ENCODE results near the gene TSTD2. TPM values are rescaled to one million over a fixed set of nuclear protein-coding genes. Genes with fewer than 3 reads are reported as not detected.
"Not testable (repeated sequence)": the region's sequence is repeated elsewhere in the genome, so short reads cannot be mapped to it uniquely, and the experiment has no call there.

The TSTD2 gene
- total RNA-seq, 3 donors from 2014 or later (not counting 1 experiment from before 2014, with no cell fraction given) = 16.2 to 25.7 (median 24.7) TPM

- WGBS (ENCODE audit: insufficient coverage) = 95% methylated on average over 5 of the region's 5 CpGs
- H3K27me3 Mint-ChIP-seq (ENCODE audit: low read depth in 2 of 2) = no peaks in the 10 kb centered on the region
- no peaks in the 10 kb centered on the region for H3K9me3 ChIP-seq (ENCODE audit: control insufficient read depth, insufficient read depth, low read length)
- peaks cover 17% of the 10 kb centered on the region for H3K36me3 ChIP-seq (ENCODE audit: control insufficient read depth, insufficient read depth, low read length)
- intact Hi-C loops (cut with micrococcal nuclease) = no loop called here
- H3K4me3 Mint-ChIP-seq = no peak overlapping the region
- ATAC-seq (no peak), DNase-seq (no peak)
- no peak overlapping the region for H3K27ac ChIP-seq (ENCODE audit: low read length)
- H3K4me1 Mint-ChIP-seq = peaks cover 8 to 22% of the 10 kb centered on the region in 2 donors
- peaks cover 11% of the 10 kb centered on the region for H3K4me1 ChIP-seq (ENCODE audit: control insufficient read depth, insufficient read depth, low read length)
- no peaks in the 10 kb centered on the region for H3K9me3 Mint-ChIP-seq
- H3K4me3 ChIP-seq (ENCODE audit: low read length) = no peak overlapping the region
- H3K27me3 ChIP-seq (ENCODE audit: control insufficient read depth, insufficient read depth, low read length) = no peaks in the 10 kb centered on the region
- no peak overlapping the region for H3K27ac Mint-ChIP-seq
- TF ChIP-seq CTCF (IDR thresholded peaks at IDR 0.05) = no peak
- H3K36me3 Mint-ChIP-seq = peaks cover 7% of the 10 kb centered on the region
Measured at GRCh38 chr9:97627624-97628023, 5.5 kb downstream of the TSTD2 start.

- Histone ChIP-seq H3K27ac (ENCODE audit: low read length) (no peak overlapping the region), H3K36me3 (ENCODE audit: control insufficient read depth, insufficient read depth, low read length) (peaks cover 19% of the 10 kb centered on the region)
- H3K9me3 Mint-ChIP-seq = no peaks in the 10 kb centered on the region
Measured at GRCh38 chr9:97625620-97626019, 7.5 kb downstream of the TSTD2 start.

GRCh38 chr9:97623946-97624345 lies 9.2 kb downstream of the TSTD2 start:
- no peaks in the 10 kb centered on the region for H3K27me3 ChIP-seq (ENCODE audit: control insufficient read depth, insufficient read depth, low read length)
- Mint-ChIP-seq H3K36me3 (peaks cover 7% of the 10 kb centered on the region), H3K4me1 (peaks cover 0 to 3% of the 10 kb centered on the region in 2 donors), H3K4me3 (no peak overlapping the region), H3K9me3 (no peaks in the 10 kb centered on the region), H3K27ac (no peak overlapping the region), H3K27me3 (ENCODE audit: low read depth in 2 of 2) (no peaks in the 10 kb centered on the region)
- H3K27ac ChIP-seq (ENCODE audit: low read length) = no peak overlapping the region
- H3K9me3 ChIP-seq (ENCODE audit: control insufficient read depth, insufficient read depth, low read length) = no peaks in the 10 kb centered on the region
- intact Hi-C loops (cut with micrococcal nuclease) = no loop called here
- peaks cover 20% of the 10 kb centered on the region for H3K36me3 ChIP-seq (ENCODE audit: control insufficient read depth, insufficient read depth, low read length)
- WGBS (ENCODE audit: insufficient coverage) = no CpG with 5 or more reads among the region's 1 CpG
- no peak for TF ChIP-seq CTCF (IDR thresholded peaks at IDR 0.05)
- no peaks in the 10 kb centered on the region for H3K4me1 ChIP-seq (ENCODE audit: control insufficient read depth, insufficient read depth, low read length)
- H3K4me3 ChIP-seq (ENCODE audit: low read length) = no peak overlapping the region
- ATAC-seq (no peak), DNase-seq (no peak)

More at GRCh38 chr9:97625620-97626019, 7.5 kb downstream of the TSTD2 start:
- Mint-ChIP-seq H3K27me3 (ENCODE audit: low read depth in 2 of 2) (no peaks in the 10 kb centered on the region), H3K4me1 (peaks cover 5 to 13% of the 10 kb centered on the region in 2 donors), H3K36me3 (peaks cover 7% of the 10 kb centered on the region), H3K4me3 (no peak overlapping the region), H3K27ac (no peak overlapping the region)
- ATAC-seq = no peak
- WGBS (ENCODE audit: insufficient coverage) = 86% methylated on average over 2 of the region's 3 CpGs
- Histone ChIP-seq H3K4me3 (ENCODE audit: low read length) (no peak overlapping the region), H3K4me1 (ENCODE audit: control insufficient read depth, insufficient read depth, low read length) (no peaks in the 10 kb centered on the region), H3K27me3 (ENCODE audit: control insufficient read depth, insufficient read depth, low read length) (no peaks in the 10 kb centered on the region), H3K9me3 (ENCODE audit: control insufficient read depth, insufficient read depth, low read length) (no peaks in the 10 kb centered on the region)
- TF ChIP-seq CTCF (IDR thresholded peaks at IDR 0.05) = no peak
- DNase-seq = no peak
- intact Hi-C loops (cut with micrococcal nuclease) = no loop called here

GRCh38 chr9:97622483-97622882 lies 10.7 kb downstream of the TSTD2 start:
- not testable (repeated sequence) for ATAC-seq

GRCh38 chr9:97620063-97620462 lies 13.1 kb downstream of the TSTD2 start:
- peaks cover 10% of the 10 kb centered on the region for H3K36me3 Mint-ChIP-seq
- H3K4me3 Mint-ChIP-seq; H3K4me1 ChIP-seq (ENCODE audit: control insufficient read depth, insufficient read depth, low read length); intact Hi-C loops (cut with micrococcal nuclease); H3K27me3 ChIP-seq (ENCODE audit: control insufficient read depth, insufficient read depth, low read length); H3K27ac ChIP-seq (ENCODE audit: low read length); H3K4me1 Mint-ChIP-seq; H3K27ac Mint-ChIP-seq; DNase-seq; H3K4me3 ChIP-seq (ENCODE audit: low read length); H3K9me3 ChIP-seq (ENCODE audit: control insufficient read depth, insufficient read depth, low read length); H3K27me3 Mint-ChIP-seq (ENCODE audit: low read depth in 2 of 2); H3K9me3 Mint-ChIP-seq; ATAC-seq: not testable (repeated sequence)
- 94% methylated on average over 2 of the region's 2 CpGs for WGBS (ENCODE audit: insufficient coverage)
- H3K36me3 ChIP-seq (ENCODE audit: control insufficient read depth, insufficient read depth, low read length) = peaks cover 17% of the 10 kb centered on the region

More at GRCh38 chr9:97622483-97622882, 10.7 kb downstream of the TSTD2 start:
- H3K27me3 Mint-ChIP-seq (ENCODE audit: low read depth in 2 of 2); H3K4me3 ChIP-seq (ENCODE audit: low read length); H3K4me1 Mint-ChIP-seq; H3K27ac Mint-ChIP-seq; H3K27me3 ChIP-seq (ENCODE audit: control insufficient read depth, insufficient read depth, low read length); intact Hi-C loops (cut with micrococcal nuclease); H3K9me3 ChIP-seq (ENCODE audit: control insufficient read depth, insufficient read depth, low read length); DNase-seq; H3K27ac ChIP-seq (ENCODE audit: low read length); H3K4me1 ChIP-seq (ENCODE audit: control insufficient read depth, insufficient read depth, low read length); H3K9me3 Mint-ChIP-seq; H3K36me3 Mint-ChIP-seq; H3K4me3 Mint-ChIP-seq: not testable (repeated sequence)
- WGBS (ENCODE audit: insufficient coverage) = 94% methylated on average over 5 of the region's 5 CpGs
- peaks cover 22% of the 10 kb centered on the region for H3K36me3 ChIP-seq (ENCODE audit: control insufficient read depth, insufficient read depth, low read length)
